ENCODE data around the gene UBE2J2.

DNA sequence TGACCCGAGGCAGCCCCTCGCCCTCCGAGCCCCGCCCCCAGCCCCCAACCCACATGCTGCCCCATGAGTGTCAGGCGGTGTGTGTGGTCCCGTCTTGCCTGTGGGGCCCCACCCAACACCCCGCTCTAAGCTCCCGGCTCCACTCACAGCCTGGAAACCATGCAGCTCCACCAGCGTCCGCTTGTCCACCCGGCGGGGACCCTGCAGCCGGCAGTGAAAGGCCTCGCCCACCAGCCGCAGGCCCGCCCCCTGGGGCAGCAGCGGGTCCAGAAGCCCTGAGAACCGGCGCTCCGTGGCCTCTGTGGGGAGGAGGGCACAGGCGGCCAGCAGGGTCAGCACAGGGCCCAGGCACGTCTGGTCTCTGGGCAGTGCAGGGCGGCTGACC, 29.9 kb downstream of the UBE2J2 start:
- TF ChIP-seq, protein P1, sequence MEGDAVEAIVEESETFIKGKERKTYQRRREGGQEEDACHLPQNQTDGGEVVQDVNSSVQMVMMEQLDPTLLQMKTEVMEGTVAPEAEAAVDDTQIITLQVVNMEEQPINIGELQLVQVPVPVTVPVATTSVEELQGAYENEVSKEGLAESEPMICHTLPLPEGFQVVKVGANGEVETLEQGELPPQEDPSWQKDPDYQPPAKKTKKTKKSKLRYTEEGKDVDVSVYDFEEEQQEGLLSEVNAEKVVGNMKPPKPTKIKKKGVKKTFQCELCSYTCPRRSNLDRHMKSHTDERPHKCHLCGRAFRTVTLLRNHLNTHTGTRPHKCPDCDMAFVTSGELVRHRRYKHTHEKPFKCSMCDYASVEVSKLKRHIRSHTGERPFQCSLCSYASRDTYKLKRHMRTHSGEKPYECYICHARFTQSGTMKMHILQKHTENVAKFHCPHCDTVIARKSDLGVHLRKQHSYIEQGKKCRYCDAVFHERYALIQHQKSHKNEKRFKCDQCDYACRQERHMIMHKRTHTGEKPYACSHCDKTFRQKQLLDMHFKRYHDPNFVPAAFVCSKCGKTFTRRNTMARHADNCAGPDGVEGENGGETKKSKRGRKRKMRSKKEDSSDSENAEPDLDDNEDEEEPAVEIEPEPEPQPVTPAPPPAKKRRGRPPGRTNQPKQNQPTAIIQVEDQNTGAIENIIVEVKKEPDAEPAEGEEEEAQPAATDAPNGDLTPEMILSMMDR (IDR thresholded peaks at IDR 0.05; ENCODE audit: low read depth, low read length, poor library complexity, severe bottlenecking) = no peak
- TF ChIP-seq EZH2phosphoT487 (IDR thresholded peaks at IDR 0.05; ENCODE audit: borderline replicate concordance, low read length) = no peak
